HG02623 (cell line): ENCODE data around the gene ZC2HC1B.

Source experiments
- ATAC-seq: cut with Tn5 transposase; IDR thresholded peaks from one replicate; pipeline ENCODE4 v1.9.1; 2021; ENCODE audit warnings: moderate library complexity; ENCODE audit not compliant: unreplicated experiment

Gene ZC2HC1B

DNA sequence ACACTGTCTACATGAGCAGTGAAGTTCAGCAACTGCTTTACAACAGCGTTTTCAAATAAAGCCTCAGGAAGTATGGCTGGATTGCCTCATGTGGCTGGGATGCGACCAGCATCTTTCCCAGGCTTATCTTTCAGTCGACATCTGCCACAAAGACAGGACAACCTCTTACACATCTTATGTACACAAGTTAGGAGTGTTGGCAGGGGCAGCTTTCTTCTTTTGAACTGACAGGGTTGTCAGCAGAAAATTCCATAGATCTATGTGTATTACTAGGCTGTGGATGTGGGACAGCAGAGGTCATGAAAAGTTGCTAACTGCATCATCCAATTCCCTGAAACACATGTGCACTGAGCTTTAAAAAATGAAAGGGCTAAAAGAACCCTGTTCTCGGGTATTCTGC lies 95.7 kb downstream of the ZC2HC1B start:
- no peak for ATAC-seq

DNA sequence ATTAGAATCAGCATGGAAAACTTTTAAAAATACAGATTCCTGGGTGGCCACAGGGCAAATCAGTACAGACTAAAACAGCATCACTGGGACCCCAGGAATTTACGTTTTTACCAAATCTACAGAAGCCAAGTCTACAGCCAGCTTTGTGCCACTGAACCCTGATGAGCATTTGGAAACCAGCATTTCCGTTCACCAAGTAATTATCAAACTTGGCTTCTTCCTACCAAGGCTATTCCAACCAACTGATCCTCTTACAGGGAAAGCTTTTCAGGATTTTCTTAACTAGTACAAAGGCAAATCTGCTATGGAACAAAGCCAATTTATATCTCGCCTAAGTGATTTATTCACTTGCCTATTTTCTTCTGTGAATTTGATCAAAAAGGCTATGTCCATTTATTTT lies 96.8 kb downstream of the ZC2HC1B start:
- no peak for ATAC-seq

- ATAC-seq = no peak
Measured at GRCh38 chr6:143961886-143962878, 97.9 kb downstream of the ZC2HC1B start.

DNA sequence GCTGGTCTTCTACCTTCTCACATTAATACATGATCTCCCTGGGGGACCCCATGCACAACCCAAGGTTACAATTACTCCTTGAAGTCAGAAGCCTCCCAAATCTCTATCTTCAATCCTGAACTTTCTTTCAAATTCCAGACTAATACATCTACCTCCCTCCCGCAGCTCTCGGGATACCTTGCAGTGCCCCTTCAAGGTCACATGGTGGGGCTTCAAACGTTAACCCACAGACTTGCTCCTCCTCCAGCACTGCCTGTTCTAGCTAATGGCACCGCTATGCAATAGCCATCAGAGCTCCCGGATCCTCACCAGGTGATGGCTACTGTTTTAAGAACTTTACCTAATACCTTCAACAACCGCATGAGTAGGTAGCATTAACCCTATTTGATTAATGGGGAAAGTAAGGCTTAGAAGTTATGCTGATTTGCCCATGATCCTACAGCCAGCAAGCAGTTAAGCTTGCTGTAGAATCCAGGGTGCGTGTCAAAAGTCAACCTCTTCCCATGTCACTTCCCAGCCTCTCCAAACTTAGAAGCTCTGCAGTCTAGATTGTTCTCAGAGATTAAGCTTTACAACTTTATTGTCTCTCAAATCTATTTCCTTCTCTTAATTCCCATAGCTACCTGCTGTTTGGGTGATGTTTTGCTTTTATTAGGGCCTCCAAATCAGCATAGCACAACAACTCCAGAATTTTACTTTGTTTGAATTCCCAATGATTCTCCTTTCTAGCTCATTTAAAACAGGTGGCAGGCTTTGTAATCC lies 99.1 kb downstream of the ZC2HC1B start:
- ATAC-seq = no peak

- ATAC-seq = no peak
Measured at GRCh38 chr6:143964674-143965081, 100.4 kb downstream of the ZC2HC1B start.

DNA sequence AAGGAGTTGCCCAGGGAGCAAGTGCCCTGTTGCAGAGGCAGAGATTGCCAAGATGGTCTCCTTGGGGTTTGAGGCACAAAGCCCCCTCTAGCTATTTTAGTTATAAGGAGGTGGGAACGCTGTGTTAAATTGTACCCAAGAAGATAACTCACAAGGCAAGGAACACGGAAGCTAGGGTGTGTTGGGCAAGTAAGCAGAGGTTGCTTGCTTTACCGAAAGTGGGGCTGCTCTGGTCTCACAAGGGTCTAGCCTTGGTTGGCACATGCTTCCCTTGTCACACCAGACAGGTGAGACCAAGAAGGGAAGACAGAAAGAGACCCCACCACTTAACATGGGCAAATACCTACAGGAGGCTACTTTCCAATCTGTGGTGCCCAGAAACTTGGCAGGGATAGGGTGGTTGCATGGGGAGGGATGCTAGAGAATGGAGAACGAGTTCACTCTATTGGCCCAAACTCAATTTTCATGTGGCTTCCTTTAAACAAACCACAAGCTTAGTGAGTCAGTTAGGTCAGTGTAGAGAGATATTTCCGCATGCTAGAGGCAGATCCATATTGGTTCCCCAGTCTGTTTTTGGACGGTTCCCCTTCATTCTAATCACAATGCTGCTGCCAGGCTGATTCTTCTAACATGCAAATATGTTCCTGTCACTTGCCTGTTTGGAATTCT lies 101.4 kb downstream of the ZC2HC1B start:
- no peak for ATAC-seq

DNA sequence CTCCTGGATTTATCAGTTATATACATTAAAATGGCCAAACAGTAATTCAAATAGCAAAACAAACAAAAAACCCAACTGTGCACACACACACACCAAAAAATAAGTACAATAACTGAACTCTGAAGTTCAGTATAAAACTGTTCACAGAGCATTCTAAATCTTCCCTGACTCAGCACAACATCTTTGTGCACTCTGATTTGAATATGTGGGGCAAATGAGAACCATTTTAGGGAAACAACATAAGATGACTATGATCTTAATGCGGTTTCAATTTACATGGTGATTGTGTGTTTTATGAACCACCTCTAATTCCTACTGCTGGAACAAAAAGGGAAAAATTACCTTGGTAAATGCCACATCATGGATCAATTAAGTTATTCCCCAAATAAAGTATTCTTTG lies 102.0 kb downstream of the ZC2HC1B start:
- no peak for ATAC-seq

DNA sequence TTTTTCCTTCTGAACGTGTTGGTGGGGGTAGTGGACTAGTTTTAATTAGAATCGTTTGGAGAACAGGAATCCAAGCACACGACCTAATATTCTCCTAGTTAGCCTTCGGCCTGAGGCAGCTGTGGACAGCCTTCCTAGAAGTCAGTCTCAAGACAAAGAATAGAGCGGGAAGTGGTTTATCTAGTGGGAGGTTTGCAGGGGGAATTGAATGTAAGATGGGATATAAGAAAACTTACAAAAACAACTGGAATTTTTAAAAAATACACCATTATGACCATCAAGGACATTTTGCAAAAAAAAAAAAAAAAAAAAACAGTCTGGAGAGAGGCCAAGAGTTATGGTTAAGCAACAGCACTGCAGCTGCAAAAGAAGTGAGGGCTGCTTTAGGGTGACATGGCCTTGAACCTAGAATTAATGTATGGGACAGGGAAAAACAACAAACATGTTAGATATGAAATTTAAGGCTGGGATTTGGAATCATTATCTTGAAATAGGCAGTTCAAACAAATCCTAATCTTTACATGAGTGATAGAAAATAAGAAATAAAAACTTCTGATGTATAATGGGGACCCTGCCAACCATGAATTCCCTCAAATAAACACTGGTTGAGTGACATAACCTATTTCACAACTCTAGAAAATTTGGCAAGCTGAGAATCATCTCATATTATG lies 103.6 kb downstream of the ZC2HC1B start:
- ATAC-seq = no peak

GRCh38 chr6:143969077-143969476 lies 104.8 kb downstream of the ZC2HC1B start:
- ATAC-seq = no peak

- no peak for ATAC-seq
Measured at GRCh38 chr6:143970456-143971218, 106.4 kb downstream of the ZC2HC1B start.

DNA sequence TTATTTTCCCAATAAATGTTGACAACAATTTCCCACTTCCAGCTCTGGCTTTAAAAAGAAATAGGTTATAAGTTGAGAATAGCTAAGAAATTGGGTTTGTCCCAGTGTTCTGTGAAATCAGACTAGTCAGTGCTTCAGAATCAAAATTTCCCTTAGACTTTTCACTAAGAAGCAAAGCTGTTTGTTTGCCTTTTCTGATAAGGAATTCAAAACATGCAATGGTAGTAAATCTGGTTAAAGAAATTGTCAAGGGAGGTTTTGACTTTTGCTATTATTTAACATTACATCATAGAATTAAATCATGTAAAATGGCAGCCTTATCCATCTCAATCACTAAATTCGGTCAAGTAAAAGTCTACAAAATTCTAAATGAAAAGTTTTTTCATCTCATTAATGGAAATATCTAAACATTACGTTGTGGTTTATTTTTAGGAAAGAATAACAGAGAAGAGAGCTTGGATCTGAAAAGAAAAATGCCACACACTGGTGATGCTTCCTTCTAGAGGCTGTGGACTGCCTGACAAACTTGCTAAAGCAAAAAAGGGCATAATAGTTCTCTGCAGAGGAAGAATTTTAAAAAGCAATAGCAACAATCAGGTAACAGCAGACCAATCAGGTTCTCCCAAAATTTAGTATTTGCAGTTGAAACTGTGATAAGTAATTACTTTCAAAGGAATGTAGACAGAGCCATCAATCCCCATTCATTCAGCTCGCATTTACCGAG lies 107.4 kb downstream of the ZC2HC1B start:
- no peak for ATAC-seq

GRCh38 chr6:143973097-143973966 lies 109.1 kb downstream of the ZC2HC1B start:
- ATAC-seq = no peak

- no peak for ATAC-seq
Measured at GRCh38 chr6:143974089-143974488, 109.8 kb downstream of the ZC2HC1B start.

DNA sequence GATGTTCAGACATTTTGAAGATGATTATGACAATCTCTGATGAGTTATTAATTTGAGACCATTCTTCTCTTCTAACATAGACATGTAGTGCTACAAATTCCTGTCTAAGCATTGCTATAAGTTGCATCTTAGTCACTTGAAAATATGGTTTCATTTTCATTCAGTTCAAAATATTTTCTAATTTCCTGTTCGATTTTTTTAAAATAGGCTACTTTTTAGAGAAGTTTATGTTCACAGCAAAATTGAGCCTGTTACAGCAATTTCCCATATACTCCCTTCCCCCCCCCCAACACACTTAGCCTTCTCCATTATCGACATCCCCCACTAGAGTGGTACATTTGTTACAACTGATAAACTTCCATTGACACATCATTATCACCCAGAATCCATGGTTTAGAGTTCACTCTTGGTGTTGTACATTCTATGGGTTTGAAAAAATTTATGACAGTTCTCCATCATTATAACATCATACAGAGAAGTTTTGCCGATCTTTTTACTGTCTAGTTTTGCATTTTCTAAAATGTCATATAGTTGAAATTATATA lies 112.6 kb downstream of the ZC2HC1B start:
- ATAC-seq = no peak

GRCh38 chr6:143980921-143981320 lies 116.6 kb downstream of the ZC2HC1B start:
- no peak for ATAC-seq

- ATAC-seq = no peak
Measured at GRCh38 chr6:143982968-143983367, 118.7 kb downstream of the ZC2HC1B start.

GRCh38 chr6:143984666-143985065 lies 120.4 kb downstream of the ZC2HC1B start:
- ATAC-seq = no peak

DNA sequence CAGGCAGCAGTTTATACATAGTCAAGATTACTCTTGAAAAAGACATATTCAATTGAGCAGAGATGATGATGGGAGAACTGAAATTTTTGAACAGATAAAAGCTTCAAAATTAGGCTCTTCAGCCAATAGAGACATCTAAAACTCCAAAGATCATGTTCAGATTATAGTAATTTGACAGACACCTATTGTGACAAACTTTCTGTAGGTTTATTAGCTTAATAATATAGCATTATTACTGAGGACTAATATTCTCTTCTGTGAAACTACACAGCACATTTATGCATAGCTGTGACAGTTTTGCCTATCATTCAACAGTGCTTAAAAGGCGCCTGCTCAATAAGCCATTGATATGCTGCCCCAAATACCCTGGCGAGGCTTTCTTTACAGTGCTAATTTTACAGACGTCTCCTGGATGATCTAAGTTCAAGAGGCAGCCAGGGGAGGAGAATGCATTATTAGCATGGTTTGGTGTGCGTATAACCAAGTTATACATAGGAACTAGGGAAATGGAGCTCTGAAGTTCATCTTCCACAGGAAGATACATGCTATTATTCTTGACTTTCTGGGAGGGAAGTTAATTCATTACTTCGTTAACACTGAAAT lies 122.3 kb downstream of the ZC2HC1B start:
- ATAC-seq = no peak
